HG03159 (cell line): ENCODE data around the gene ANXA9.
A peak's percentile ranks its signal among the peaks of the same experiment; 100 is the strongest.

Experiments used
- ATAC-seq: cut with Tn5 transposase; IDR thresholded peaks from one replicate; pipeline ENCODE4 v1.9.1; 2021; ENCODE audit warnings: mild to moderate bottlenecking, moderate library complexity; ENCODE audit not compliant: unreplicated experiment

ANXA9 gene

DNA sequence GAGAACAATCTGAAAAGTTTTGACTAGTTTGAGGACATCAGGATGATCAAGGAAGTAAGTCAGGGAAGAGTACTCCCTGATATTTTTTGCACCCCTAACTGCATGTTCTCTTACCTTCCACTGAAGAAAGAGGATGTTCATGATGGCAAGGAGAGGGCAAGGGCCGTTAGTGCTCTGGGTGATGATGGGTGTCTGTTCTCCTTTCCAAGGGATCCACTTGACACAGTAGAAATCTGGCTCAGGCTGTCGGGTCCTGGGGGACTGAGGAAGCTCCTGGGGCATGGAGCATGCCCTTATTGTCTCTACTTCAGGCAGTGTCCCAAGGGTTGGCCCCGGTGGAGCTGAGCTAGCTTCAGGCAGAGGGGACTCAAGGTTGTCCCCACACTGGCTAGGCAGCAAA lies 20.0 kb downstream of the ANXA9 start:
- no peak for ATAC-seq

DNA sequence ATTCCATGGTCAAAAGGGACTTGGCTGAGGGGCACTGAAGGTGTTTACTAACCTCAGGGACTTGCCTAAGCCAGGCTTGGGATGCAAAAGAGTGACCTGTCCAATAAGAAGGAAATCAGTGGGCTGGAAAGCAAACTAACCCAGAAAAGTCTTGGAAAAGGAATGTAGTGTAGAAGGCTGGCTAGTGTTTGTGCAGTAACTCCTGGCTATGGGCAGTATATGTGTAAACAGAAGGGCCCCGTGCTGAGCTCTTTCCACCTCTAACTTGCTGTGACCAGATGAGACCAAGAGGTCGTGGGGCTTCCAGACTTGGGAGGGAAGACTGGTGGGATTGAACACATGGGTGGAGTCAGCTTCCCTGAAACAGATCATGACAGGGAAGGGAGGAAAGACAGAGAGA lies 20.5 kb downstream of the ANXA9 start:
- no peak for ATAC-seq

DNA sequence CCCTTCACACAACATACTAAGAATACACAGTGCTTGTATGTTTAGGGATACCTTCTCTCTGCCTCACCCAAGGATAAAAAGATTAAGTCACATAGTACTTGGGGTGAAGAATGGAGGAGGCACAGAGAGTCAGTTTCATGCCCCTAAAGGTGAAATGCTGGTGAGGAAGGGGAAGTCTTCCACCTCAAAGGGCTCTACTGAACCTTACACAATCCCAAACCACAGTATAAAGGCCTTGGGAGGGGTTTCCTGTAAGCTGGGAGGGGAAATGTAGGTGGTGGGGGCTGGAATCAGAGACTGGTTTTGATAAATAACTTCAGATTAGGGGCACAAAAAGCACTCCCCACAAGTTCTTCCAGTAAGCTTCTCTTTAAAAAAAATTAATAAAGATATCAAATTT lies 21.1 kb downstream of the ANXA9 start:
- no peak for ATAC-seq

DNA sequence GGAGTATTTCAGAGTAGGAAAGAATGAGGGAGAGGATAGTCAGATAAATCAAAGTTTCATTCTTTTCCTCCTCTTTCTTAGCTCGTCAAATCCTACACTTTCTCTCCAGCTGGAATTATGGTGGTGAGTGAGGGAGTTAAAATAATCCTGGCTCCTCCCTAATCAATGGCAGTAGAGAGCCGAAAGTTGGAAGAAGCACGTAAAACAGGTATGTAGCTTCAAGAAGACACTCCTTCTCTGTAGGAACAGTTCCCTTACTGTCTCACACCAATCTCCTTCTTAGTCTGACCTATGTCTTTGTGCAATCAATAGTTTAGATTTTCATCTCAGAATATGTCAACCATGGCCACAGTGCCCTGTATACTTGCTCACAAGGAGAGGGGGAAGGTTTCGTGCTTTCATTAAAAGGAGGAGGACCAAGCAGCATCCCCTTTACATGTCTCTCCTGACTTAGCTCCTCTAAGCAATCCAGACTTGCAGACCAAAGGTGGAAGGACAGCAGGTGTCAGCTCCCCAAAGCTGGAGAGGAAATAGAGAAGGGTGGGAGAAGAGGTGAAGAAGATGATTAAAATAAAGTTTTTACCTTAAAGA lies 23.7 kb downstream of the ANXA9 start:
- no peak for ATAC-seq

DNA sequence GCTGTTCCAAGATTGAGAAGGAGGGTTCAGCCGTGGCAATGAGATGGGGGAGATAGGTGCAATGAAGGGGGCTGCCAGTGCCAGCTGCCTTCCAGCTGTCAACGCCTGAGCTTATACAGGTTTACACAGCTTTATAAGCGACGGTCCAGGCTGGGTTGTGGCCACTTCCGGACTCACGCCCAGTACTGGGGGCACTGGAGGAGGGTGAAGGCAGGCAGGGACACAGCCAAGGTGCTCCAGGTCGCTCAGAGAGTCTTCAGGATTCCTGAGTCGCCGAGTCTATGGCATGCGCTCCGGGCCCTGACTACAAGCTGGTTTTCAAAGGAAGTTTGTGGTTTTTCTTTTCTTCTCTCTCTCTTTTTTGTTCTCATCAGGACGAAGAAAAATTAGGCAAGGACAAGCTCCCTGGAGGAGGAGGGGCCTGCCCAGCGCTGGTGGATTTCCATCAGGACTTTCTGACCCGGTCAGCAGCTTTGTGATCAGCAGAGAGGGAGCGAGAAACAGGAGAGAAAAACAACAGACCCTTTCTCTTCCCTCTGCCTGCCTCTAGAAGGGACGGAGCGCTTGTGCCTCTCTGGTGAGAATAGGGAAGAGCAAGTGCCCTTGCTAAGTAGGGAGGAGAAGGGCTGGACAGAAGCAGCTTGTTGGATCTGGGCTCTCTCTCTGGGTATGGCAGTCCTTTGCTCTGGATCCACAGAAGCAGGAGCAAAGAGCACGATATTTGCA lies 24.4 kb downstream of the ANXA9 start, which contains the start of gene MINDY1:
TSS of gene MINDY1 (minus strand) at position 576 of the 726 bp plus-strand sequence. CDS start 4,285 bp downstream, outside the sequence.
- no peak for ATAC-seq

DNA sequence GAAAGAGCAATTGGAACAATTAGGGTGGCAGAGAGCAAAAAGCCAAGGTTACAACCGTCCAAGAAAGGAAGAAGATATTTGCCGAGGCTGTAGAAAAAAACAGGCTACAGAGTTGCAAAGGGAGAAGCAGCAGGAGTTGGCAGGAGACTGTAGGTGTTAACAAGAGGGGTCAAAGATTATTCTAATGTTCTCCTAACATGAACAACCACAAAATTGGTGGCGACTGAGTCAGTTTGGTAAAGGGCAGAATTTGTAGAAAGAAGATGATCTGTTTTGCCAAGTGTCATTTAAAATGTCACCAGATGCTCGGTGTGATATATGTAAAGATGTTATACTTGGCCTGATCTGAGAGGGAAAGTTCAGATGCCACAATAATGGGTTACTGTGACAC lies 25.8 kb downstream of the ANXA9 start:
- ATAC-seq: no peak

DNA sequence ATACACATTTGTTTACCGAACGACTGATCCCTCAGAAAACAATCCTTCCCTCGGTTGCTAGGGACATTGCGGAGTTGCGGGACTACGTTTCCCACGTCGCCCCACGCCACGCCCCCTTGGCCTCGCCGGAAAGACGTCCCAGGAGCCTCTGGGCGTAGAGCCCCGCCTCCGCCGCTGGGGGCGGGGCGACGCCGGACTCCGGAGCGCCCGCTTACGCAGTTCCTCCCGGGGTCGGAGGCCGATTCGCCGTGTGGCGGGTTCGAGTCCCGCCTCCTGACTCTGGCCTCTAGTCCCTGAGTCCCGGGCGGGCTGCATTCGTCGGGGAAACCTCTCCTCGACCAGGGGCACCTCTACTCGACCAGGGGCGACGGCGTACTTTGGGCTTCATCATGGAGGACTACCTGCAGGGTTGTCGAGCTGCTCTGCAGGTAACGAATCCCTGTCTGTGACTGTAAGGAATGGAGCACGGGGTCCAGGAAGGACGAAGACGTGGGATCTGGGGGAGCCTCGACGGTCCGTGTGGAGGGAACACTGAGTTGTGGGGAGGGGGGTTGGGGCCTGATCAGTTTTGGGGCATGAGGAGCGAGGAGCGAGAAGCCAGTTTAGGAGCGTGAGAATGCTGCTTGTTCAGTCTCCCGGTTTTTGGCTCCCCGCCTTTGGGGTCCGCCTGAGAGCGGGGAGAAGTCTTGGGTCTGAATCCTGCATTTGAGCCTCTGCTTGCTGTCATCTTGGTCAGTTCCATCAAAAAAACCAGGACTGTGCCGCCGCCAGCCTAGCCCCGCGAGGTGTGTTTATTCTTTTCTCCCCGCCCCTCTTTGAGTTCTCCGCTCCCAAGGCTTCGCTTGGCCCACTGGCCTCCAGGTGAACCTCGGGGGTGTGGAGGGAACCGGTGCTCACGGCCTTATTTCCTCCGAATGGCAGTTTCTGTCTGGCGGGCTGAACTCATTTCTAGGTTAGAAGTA lies 26.4 kb downstream of the ANXA9 start, which contains the start of gene PRUNE1:
TSS of gene PRUNE1 (plus strand) at position 206 of the 962 bp plus-strand sequence. CDS start at position 390, 184 bp downstream.
- peak; percentile 64 for ATAC-seq

DNA sequence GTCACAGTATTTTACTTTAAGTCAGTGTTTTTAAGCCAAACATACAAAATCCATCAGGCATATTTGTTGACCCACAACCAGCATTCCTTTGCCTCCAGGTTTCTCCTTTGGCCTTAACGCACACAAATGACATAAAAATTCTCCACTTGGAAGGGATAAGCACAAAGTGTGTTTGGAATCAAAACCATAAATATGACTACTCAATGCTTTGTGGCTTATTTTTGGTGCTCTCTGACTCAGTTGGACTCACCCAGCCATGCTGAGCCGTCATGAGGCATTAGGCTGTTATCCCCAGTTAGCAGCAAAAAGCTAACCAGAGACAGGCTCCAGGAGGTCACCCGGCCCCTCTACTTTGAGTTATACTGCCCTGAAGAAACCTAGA lies 27.1 kb downstream of the ANXA9 start:
- ATAC-seq: no peak

DNA sequence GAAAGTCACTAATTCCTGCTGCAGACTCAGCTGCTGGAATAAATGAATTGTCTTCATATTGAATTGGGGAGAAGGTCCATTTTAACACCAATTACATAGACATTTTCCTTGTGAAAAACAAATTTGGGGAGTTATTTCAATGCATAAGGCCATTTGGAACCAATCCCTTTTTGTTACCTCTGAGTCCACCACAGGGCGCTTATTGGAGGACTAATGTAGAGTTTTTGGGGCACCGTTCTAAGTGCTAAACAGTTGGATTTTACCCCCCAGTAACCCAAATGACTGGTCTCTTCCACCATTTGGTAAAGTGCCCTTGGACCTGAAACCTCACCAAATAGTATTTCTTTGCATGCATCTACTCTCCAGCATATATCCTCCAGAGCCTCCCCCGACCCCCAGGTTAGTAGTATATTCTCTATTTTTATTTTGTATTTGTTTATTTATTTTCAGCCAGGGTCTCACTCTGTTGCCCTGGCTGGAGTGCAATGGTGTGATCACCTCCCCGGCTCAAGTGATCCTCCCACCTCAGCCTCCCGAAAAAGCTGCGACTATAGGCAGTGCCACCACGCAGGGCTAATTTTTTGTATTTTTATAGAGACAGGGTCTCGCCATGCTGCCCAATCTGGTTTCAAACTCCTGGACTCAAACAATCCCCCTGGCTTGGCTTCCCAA lies 27.7 kb downstream of the ANXA9 start:
- ATAC-seq: no peak

DNA sequence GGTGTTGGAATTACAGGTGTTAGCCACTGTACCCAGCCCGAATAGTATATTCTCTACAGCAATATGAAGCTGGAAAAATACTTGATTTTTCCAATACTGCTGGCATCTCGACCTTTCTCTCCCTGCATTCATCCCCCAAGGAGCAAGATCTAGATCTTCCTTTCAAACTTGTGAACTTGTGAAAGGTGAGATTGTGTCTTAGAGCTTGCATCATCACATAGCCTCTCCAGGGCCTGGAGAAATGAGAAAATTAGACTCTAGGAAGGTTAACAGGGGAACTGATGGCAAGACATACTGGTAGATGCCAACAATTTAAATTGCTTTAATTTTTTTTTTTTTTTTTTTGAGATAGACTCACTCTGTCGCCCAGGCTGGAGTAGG lies 28.2 kb downstream of the ANXA9 start:
- no peak for ATAC-seq

DNA sequence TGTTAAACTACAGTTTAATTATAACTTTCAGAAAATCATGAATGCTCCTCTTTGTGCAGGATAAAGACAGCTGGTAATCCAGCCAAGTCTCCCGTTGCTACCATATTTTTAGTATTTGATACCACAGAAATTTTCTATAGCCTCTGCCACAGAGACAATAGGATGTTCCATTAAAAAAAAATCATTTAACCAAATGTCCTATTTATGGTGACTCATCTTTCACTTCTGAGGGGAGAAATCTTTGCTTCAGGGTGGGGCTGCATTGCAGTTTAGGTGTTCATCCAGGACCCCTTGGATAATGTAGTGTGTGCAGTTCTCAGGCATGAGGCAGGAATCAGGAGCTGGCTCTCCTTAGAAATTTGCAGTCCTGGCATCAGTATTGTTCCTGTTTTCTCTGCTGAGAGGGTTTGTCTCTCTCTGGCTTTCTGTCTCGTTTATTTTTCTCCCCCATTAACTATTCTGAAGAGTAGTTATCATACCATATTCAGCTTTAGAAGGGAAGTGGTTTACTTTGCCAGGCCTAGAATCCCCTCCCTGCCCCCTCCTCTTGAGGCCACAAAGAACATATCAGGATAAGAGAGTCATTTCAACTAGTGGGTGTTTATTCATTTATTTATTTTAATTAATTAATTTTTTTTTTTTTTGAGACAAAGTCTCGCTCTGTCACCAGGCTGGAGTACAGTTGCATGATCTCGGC lies 29.2 kb downstream of the ANXA9 start:
- ATAC-seq: no peak

DNA sequence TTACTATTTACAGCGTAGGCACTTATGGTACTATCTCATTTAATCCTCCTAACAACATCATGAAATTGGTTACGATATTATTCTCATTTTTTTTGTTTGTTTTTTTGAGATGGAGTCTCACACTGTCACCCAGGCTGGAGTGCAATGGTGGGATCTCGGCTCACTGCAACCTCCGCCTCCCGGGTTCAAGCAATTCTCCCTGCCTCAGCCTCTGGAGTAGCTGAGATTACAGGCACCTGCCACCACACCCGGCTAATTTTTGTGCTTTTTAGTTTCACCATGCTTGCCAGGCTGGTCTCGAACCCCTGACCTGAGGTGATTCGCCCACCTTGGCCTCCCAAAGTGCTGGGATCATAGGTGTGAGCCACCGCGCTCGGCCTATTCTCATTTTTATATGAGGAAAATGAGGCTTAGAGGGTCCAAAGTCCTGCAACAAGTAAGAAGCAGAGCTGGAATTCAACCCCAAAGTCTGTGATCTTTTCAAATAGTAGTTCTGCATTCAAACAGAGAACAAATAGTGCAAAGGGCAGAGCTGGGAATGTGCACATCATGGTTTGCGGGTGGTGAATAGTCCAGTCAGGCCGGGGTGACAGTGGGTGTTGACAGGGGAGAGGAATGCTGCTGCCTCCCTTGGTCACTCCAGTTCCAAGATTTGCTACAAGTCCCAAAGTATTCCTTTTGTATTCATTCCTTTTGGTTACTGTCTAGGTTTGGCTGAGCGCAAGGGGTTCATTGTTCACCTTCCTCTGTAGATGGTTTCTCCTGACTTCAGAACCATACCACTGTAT lies 30.8 kb downstream of the ANXA9 start:
- no peak for ATAC-seq

DNA sequence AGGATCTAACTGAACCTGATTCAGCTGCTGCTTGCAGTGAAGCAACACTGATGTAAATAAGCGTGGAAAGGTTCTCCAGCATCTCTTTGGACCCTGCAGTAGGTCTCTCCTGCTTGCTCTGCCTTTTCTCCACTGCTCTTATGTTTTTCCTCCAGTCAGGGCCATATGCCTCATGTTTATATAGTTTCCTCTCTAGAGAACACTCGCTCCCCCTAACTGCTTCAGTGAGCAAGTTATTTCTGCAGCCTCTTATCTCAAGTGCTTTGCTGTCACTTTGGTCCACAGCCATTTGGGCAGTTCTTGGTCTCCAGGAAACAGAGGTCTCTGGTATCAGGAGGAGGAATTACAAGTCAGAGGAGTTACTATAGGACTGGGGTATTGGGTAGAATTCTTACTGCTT lies 31.4 kb downstream of the ANXA9 start:
- ATAC-seq: no peak

DNA sequence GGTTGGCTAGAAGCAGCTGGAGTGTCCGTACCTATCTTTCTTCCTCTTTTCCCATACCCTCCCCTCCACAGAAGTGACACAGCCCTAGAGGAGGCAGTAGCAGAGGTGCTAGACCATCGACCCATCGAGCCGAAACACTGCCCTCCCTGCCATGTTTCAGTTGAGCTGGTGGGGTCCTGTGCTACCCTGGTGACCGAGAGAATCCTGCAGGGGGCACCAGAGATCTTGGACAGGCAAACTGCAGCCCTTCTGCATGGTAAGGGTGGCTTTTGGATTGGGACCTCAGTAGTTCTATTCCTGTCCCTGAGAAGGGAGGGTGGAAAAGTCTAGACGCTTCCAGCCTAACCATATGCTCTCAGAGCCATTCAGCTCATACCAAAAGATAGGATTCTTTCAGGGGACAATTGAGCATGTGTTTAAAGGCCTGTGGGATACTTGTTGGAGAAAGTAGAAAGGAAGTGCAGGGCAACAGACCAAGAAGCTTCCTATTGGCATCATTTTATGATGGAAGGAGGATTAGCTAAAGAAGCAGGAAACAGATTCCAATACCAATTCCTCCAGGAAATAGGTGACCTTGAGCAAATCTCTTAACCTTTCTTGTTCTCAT lies 42.6 kb downstream of the ANXA9 start:
- no peak for ATAC-seq

DNA sequence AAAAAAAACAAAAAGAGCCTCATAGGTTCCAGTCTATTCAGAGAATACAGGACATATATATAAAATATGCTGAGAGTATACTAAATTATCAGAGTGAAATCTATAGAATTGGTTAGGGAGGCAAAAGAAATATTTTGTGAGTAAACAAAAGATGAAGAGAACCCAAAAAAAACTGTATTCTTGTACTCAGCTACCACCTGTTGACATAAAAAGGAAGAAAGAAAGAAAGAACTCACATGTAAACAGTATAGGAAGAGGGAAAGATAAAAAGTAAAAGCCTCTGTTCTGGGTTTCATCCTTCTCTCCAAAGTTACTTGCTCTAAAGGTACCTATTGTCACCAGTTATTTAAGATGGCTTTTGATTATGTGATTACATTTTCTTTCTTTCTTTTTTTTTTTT lies 44.4 kb downstream of the ANXA9 start:
- no peak for ATAC-seq

DNA sequence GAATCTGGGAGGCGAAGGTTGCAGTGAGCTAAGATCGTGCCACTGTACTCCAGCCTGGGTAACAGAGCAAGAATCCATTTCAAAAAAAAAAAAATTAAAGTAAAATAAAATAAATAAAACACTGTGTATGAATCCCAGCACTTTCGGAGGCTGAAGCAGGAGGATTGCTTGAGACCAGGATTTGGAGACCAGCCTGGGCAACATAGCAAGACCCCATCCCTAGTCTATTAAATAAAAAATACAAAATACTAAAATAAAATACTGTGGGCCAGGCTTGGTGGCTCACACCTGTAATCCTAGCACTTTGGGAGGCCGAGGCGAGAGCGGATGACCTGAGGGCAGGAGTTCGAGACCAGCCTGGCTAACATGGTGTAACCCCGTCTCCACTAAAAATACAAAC lies 50.1 kb downstream of the ANXA9 start:
- ATAC-seq: no peak

DNA sequence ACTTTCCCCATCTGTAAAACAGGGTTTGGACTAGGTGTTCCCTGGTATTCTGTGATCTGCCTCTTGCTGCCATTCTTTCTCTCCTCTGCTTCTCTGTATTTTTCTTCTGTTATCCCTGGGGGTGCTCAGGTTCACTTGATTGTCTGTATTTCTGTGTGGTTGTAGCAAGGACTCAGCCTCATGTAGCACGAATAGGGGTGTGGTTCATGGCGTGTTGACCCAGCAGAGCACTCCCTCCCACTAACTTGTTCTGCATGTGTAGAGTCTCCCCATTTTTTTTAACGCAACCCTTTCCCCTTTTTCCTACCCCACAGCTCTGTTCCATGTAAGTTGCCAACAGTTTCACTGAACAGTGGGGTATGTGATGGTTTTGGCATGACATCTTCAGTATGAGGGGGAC lies 53.1 kb downstream of the ANXA9 start:
- no peak for ATAC-seq

DNA sequence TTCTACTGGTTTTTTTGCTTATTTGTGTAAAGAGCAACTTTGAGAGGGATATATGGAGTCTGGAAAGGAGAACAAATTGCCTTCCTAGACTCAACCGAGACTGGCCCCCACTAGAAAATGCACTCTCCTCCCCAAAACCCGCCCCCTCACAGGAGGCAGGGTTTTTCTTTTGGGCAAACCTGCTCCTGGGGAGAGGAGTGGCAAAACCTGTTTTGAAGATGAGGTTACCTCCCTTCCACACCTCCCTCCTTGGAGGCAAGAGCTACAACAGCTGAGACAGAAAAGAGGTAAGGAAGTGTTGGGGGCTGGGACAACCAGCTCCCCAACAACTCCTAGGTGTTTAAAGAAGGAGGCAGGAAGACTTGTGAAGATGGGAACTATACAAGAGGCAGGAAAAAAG lies 54.3 kb downstream of the ANXA9 start, which contains the start of gene BNIPL:
TSS of gene BNIPL (plus strand) at position 231 of the 400 bp plus-strand sequence. CDS start at position 371, 140 bp downstream.
- no peak for ATAC-seq

DNA sequence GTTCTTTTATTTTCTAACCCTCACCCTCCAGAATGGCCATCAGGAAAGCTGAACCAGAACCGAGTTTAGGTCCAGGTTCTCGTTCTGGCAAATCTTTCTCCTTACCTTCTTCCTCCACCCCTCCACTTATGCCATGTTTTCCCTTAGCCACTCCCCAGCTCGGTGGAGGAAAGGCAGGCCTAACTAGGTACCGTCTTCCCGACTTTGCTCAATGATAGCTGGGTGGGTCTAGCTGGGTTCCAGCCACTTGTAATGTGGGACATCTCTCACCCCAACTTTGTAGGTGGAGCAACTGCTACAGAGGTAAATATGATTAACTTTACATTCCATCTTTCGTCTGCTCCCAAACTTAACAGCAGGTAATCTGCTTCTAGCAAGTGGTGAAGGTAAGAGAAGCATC lies 54.9 kb downstream of the ANXA9 start:
- ATAC-seq: no peak
